NCI-H2196 (cell line): ENCODE results near the gene MORN3.
"Not testable (repeated sequence)": the region's sequence is repeated elsewhere in the genome, so short reads cannot be mapped to it uniquely, and the experiment has no call there.

Experiments used
- DNase-seq: peaks from one replicate; lab custom pipeline; 2025; ENCODE audit not compliant: unreplicated experiment; lab: John Stamatoyannopoulos, UW

The MORN3 gene

GRCh38 chr12:121693155-121693687 is 23.8 kb upstream of the MORN3 start:
- DNase-seq, result no peak

GRCh38 chr12:121692744-121693143 is 23.3 kb upstream of the MORN3 start:
- not testable (repeated sequence) for DNase-seq

- DNase-seq, result no peak
Observed at GRCh38 chr12:121689430-121689829, 20.0 kb upstream of the MORN3 start.

GRCh38 chr12:121688966-121689365 is 19.5 kb upstream of the MORN3 start:
- no peak for DNase-seq

GRCh38 chr12:121679661-121680197 is 10.3 kb upstream of the MORN3 start:
- DNase-seq, result not testable (repeated sequence)

- no peak for DNase-seq
Observed at GRCh38 chr12:121678716-121679300, 9.4 kb upstream of the MORN3 start.

- no peak for DNase-seq
Observed at GRCh38 chr12:121678305-121678704, 8.9 kb upstream of the MORN3 start.

GRCh38 chr12:121676190-121676589 is 6.7 kb upstream of the MORN3 start:
- DNase-seq, result no peak

GRCh38 chr12:121673013-121673511 is 3.6 kb upstream of the MORN3 start:
- DNase-seq, result peak; percentile 75

- DNase-seq, result peak; percentile 11
Observed at GRCh38 chr12:121668750-121669520, 519 bp downstream of the MORN3 start.

GRCh38 chr12:121666829-121667228 is 2.6 kb downstream of the MORN3 start:
- not testable (repeated sequence) for DNase-seq

GRCh38 chr12:121663610-121663929 is 5.9 kb downstream of the MORN3 start:
- no peak for DNase-seq

- DNase-seq, result not testable (repeated sequence)
Observed at GRCh38 chr12:121661353-121662105, 7.9 kb downstream of the MORN3 start.

GRCh38 chr12:121657305-121658008 is 12.0 kb downstream of the MORN3 start:
- no peak for DNase-seq

- no peak for DNase-seq
Observed at GRCh38 chr12:121656122-121656521, 13.3 kb downstream of the MORN3 start.

GRCh38 chr12:121653999-121654398 is 15.5 kb downstream of the MORN3 start:
- no peak for DNase-seq

- no peak for DNase-seq
Observed at GRCh38 chr12:121652767-121653497, 16.5 kb downstream of the MORN3 start.

- DNase-seq, result no peak
Observed at GRCh38 chr12:121651320-121651719, 18.1 kb downstream of the MORN3 start.

GRCh38 chr12:121649819-121650353 is 19.6 kb downstream of the MORN3 start:
- no peak for DNase-seq

- DNase-seq, result no peak
Observed at GRCh38 chr12:121649322-121649721, 20.1 kb downstream of the MORN3 start.
